CD4-positive, alpha-beta T cell treated with Interleukin-6 at 100 ng/mL for 8 hours (primary cell): ENCODE results near the gene TNFRSF21.
"Not testable (repeated sequence)": the region's sequence is repeated elsewhere in the genome, so short reads cannot be mapped to it uniquely, and the experiment has no call there.

Source experiments
- DNase-seq: peaks from one replicate; pipeline ENCODE4 v3.0.0-alpha.2; 2020; ENCODE audit warnings: mixed read lengths, low spot score

Gene TNFRSF21

DNA sequence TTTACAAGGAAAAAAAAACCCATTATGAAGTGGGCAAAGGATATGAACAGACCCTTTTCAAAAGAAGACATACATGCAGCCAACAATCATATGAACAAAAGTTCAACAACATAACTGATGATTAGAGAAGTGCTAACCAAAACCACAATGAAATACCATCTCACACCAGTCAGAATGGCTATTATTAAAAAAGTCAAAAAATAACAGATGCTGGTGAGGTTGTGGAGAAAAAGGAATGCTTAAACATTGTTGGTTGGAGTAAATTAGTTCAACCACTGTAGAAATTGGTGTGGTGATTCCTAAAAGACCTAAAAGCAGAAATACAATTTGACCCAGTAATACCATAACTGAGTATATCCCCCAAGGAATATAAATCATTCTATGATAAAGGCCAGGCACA, 86.5 kb downstream of the TNFRSF21 start:
- not testable (repeated sequence) for DNase-seq

DNA sequence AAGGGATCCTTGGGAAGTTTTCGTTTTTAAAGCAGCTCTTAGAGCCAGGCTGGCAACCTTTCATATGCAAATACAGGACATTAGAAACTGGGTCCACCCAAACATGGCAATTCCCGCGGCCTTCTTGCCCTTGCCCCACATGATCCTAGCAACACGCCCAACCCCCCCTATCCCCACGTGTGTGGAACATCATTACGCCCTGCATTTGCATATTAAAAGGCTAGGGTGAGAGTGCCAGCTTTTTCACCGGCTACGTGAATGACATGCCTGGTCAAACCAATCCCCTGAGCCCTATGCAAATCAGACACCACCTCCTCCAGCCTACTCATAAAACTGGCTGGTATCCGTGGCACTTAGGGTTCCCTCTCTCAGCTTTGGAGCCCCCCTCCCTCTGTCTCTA, 88.1 kb downstream of the TNFRSF21 start:
- no peak for DNase-seq

DNA sequence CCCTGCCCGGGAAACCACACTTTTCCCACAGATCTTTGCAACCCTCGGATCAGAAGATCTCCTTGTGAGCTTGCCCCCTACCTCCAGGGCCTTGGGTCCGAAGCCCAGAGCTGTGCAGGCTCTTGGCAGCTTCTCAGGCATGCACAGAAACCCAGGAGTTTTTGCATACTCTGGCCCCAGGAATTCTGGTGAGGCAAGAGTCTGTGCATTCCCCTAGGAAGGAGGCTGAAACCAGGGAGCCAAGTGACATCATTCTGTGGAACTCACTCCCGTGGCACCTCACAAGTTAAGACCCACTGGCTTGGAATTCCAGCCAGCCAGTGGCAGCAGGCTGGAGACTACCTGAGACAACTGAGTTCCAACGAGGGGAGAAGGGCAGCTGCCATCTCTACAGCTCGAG, 100.1 kb downstream of the TNFRSF21 start:
- no peak for DNase-seq

DNA sequence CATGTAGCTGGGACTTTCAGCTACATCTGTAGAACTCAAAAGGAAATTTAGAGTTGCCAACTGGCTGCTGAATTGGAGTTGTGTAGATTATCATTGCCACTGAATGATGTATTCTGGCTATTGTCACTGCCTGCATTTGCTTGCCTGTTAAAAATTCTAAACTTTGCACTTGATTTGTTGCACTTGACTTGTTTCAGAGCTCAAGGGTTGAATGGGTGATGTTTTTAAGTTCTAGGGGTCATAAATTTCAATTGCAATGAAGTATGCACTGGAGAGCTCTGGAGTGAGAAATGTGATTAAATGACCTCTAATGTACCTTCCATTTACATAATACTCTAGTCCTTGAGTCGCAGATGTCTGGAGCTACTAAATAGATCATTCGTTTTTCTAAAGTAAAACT, 102.4 kb downstream of the TNFRSF21 start:
- DNase-seq, result no peak

DNA sequence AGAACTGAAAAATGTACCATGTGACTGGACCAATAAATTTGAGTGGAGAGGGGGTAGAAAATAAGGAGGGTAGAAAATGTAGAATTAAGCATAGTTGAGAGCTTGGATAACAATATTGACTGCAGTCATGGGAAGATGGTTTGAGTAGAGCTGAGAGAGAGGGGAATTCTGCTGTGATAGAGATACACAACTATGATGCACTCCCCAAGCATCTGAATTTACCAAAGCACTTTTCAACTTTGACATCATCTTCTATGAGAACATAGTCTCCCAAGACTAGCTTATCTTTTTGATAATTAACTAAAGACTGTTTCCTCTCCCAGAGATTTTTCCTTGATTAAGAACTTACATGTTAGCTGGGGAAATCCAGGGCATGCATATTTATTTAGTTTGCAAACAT, 103.1 kb downstream of the TNFRSF21 start:
- DNase-seq, result no peak

DNA sequence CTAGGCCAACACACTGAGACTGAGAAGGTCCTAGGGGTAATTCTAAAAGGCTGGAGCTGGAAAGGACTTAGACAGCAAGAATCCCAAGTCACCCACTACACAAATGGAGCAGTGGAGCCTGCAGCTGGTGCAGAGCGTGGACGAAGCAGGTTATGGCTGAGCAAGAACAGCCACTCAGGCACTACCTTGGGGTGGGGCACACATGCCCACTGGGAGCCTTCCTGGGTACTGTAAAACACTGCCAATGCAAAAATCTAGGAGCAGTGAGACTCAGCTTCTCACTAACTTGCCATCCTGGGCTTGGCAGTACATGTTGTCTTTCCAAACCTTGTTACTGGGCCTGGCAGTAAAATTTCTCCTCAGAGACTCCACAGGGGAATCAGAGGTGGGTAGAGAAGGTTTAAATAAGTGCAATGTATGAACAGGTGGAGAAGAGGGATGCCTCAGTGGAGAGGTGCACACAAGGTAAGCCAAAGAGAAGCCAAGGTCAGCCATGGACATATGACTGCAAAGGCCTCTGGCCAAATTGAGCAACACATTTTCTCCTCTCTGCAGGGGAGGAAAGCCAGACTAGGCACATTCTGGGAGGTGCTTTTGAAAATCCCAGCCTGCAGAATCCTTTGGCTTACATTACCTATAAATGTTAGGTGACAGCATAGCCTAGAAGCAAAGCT, 105.6 kb downstream of the TNFRSF21 start:
- no peak for DNase-seq

DNA sequence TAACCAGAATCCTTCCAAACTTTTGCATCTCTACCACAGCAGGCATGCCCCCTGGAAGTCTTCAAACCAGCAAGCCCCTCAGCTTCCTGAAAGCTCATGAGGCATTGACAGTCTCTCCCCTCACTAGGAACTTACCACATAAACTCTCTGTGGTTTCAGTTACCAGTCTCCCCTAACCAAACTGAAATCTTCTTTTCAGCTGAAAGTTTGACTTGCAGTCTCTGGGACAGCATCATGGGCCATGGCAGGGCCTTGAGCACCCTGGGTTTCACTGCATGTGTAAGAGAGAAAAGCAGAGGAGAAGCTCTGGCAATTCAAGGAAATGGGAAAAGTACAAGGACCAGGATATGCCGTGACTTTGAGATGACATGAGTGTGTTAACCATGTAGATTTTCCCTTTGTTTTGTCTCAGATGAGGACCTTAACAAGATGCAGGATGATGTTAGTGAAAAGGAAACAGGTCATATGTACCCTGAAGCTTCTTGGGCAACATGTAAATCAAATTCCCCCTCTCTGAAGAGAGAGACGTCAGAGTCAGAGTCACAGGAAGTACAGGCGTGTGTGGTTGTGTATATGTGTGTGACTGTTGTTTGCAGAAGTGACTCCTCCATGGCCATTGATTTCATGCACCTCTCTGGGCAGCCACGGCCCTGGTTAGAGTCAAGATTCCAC, 106.3 kb downstream of the TNFRSF21 start:
- no peak for DNase-seq

DNA sequence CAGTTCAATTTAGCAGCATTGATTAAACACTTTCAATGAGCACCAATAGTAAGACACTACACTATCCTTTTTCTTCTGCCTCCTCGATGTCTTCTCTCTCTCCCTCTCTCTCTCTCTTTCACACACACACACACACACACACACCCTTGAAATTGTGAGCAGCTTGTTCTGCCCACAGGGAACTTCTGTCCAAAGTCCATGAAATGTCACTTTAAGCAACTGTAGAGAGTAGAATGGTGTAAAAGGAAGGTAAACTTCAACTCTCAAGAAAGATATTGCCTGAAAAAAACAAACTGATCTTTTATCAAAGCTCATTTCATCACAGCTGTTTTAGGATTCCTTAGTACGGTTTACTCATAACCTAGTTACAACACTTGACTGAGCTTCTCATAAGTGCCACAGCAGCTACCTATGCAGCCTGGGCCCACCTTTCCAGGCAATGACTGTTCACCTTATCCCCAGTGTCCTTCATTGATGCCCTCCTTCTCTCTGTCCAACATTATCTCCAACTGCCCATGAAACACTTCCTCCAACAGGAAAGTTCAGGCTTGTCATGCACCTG, 107.0 kb downstream of the TNFRSF21 start:
- DNase-seq, result no peak

DNA sequence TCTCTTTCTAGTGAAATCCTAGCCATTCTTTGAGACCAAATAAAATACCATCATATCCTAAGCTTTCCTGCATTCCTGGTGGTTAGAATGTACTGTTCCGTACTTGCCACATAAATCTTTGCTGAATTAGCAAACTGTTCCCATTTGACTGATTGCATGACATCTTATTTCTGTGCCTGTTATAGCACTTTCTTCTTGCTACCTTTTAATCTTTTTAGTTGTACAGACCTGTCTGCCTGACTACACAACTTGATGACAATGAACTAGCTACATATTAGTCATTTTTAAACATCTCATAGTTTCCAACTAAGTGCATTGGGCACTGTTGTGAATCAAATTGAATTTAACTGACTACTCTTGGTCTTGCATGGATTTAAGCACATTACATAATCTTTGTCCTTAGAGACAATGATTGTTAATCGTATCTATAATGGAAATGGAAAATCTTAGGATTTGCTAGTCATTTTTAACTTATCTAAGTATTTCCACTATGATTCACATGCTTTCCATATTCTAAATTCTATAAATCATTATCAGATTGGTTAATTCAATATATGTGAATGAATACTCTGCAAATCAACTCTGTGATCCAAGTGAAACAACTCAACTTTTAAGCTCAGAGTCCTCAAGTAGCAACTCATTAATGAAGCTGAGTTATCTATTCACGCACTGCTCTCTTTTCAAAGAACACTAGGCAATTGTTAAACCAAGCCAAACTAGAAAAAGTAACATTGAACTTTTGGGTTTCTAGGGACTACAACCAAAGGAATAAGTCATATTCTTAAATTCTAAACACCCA, 109.0 kb downstream of the TNFRSF21 start:
- no peak for DNase-seq

DNA sequence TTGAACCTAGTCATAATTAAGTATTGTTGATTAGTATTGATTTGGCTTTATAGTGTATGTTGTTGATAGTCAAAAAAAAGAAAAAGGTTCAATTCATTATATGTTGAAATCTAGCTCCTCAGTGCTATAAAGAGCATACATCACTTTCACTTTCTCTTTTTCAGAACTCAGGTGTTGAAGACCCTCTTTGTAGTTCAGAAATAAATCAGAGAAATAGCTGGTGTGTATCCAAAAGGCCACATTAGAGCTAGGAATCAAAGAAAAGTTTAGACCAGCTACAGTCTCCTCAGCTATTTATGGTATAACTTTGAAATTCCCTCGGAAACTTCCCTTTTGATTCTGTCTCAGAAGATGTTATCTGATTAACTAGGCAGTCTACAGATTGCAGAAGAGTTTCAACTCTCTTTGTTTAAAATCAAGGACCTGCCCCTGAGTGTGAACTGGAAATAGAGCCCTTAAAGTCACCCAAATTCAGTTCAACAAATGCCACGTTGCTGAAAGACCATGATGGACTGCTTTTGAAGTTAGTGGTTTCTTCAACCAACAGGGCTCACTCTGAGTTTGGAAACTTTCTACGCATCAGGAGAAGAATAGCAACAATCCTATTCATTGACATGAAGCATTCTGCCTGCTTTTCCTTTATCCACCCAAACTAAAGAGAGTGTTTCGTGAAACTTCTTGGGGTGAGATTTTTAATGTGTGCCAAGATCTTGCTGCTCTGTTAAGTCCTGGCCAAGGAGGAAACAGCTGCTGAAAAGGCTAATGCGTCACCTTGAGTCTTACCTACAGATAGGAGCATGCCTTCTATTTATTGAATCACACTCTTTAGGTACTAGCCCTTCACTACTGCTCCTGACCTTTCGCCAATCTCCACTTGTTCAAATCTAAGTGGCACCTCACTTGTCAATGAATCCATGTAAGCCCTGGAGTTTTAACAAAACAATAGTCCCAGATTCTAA, 111.7 kb downstream of the TNFRSF21 start:
- DNase-seq, result no peak

DNA sequence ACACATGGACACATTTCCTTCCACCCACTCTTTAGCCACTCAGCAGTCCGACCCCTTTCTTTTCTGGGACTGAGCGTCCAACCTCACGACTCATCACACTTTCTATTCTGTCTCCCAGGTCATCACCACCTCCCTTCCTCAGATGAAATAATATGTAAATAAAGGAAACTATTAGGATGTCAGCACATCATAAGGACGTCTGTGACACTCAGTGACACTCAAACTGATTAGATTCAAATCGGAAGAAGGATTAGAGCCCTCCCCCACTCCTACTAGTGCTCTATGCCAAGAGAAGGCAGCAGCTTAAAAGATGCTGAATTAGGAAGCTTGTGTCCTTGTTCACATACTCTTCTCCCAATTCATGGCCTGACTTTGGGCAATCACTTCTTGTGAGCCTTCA, 113.6 kb downstream of the TNFRSF21 start:
- no peak for DNase-seq

DNA sequence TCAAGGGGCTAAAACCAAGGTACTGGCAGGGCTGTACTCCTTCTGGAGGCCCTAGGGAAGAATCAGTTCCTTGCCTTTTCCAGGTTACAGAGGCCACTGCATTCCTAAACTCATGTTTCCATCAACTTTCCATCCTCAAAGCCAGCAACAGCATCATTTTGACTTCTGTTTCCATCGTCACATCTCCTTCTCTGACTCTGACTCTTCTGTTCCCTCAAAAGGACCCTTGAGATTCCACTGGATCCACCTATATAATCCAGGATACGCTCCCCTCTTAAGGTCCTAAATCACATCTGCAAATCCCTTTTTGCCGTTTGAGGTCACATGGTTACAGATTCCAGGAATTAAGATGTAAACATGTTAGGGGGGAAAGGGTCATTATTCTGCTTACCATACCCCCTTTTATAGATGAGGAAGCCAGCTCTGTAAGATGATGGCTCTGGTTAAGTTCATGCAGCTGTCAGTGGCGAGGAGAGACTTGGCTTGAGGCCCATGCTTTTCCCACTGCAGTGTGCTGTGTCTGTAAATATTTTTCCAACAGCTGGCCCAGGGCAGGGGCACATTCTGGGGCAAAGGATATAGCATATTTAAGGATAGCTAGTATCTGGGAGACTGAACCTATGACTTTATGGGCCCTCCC, 114.6 kb downstream of the TNFRSF21 start:
- no peak for DNase-seq

DNA sequence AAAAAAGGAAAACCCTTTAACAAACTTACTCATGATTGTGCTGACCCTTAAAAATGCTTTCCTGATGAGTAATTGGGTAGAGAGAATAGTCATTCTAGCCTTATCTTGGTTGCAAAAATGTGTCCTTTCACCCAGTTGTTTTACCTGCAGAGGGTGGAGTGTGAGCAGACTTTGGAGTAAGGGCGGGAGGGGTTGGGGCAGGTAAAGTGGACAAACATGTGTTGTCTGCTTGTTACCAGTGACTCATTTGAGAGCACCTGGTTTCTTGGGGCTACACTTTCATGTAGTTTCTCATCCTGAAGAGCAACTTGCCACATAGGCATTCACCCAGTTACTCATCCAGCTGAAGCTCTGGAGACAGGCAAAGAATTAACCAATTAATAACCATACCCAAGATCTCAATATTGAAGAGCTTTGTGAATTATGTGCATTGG, 121.1 kb downstream of the TNFRSF21 start:
- no peak for DNase-seq

DNA sequence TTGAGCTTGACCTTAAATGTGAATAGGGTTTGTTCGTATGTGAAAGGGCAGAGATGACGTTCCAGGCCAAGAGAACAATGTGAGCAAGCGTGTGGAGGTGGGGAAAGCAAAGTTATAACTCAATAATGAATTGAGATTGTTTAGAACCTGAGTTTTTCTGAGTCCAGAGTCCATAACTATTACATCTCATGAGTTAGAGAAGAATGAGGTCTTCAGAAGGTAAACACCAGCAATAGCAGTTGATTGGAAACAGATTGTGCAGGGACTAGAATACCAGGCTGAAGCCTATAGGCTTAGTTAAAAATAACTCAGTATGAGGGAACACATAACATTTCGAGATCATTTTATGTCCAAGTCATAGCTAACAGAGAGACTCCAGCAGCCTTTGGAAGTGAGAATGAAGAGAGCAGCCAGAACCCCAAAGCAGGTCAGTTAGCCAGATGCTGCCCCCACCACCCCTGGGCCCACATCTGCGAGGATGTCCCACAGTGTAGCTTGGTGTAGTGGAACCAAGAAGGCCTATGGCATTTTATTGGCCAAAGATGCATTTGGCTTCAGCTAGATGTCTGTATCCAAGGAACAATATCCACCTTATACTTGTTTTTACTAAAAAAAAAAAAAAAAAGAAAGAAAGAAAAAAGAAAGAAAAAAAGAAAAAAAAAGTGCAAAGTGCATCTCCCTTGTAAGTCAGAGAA, 121.7 kb downstream of the TNFRSF21 start:
- no peak for DNase-seq

DNA sequence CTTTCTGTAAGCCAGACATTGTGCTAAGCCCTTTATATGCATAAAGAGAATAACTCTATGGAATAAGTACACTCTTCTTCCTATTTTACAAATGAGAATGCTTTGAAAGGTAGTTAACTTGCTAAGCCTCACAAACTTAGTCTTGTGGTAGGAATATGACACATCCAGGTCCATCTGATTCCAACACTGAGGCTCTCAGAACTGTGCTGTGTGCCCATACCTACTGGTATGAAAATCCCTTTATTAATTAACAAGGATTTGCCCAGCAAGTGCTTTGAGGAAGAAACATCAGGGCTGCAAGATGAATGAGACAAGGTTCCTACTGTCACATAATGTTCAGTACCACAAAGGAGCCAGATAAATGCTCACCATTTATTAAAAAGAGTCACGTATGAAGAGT, 122.6 kb downstream of the TNFRSF21 start:
- no peak for DNase-seq

DNA sequence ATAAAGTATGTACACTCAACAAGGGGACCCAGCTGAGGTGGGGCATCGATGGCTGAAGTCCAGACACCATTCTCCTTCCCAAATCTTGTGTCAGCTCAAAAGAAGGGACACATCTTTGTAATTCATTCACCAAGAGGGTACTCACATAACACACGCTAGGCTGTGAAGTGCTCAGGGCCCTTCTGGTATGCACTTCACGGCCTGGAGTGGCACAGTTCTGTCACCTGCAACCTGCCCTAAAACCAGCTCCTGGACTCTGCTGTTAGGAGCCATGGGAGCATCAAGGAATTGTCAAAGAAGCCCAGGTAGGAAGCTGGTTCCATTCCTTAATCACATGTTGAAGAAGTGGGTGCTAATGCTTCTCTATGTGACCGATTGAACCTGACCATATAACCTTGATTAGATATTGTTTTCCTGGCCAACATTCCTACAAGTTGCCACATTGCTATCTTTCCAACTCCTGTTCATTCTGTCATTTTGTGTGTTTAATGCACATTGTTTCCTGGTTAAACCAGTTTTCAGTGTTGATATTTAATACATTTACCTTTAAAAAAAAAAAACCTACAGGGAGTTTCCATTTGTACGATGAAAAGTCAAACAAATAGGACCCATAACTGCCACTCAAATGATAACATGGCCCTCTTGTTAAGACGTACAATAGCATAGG, 127.3 kb downstream of the TNFRSF21 start:
- DNase-seq, result no peak

DNA sequence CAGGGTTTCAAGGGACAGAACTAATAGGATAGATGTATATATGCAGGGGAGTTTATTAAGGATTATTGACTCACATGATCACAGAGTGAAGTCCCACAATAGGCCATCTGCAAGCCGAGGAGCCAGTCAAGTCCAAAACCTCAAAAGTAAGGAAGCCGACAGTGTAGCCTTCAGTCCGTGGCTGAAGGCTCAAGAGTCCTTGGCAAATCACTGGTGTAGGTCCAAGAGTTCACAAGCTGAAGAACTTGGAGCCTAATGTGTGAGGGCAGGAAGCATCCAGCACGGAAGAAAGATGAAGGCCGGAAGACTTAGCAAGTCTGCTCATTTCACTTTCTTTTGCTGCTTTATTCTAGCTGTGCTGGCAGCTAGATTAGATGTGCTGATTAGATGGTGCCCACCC, 128.0 kb downstream of the TNFRSF21 start:
- DNase-seq, result no peak
